T-cell (primary cell): ENCODE data around the gene OR4L1. TPM values are rescaled to one million over a fixed set of nuclear protein-coding genes. Genes with fewer than 3 reads are reported as not detected.
"Not testable (repeated sequence)": the region's sequence is repeated elsewhere in the genome, so short reads cannot be mapped to it uniquely, and the experiment has no call there.

ENCODE experiments used
- ATAC-seq, 4 experiments: fragments of 200-7000 bp in 3 of 4; fragments of 150-1000 bp in 1 of 4; cut with Tn5 transposase; replicated peaks in 1 of 4; 1 replicate in 3 of 4; 2 replicates in 1 of 4; pipeline ENCODE4 v1.10.0; 2021; ENCODE audit warnings: moderate library complexity in 3 of 4, mild to moderate bottlenecking in 2 of 4, moderate number of reproducible peaks in 1 of 4
- CTCF ChIA-PET, 2 donors: fragments of 300-600 bp; sonication (Branson Sonifier 250); formaldehyde crosslinking; loops; one replicate each; lab custom pipeline; 2022; ENCODE audit warnings: antibody characterized with exemption in 2 of 2; lab: Charles Lee
- POLR2A ChIA-PET, 2 donors: fragments of 300-600 bp; sonication (Branson Sonifier 250); formaldehyde crosslinking; loops; one replicate each; lab custom pipeline; 2022; ENCODE audit warnings: antibody characterized with exemption in 2 of 2; lab: Charles Lee
- DNase-seq, 35 experiments: peaks; one replicate each; pipeline versions ENCODE4 v3.0.0 to v3.0.0-alpha.2; 2013 to 2023
- H3K27ac ChIP-seq: one replicate; pipeline ENCODE4 v1.5.1; 2013; ENCODE audit warnings: low read length
- H3K27me3 ChIP-seq, 2 experiments: replicated peaks in 1 of 2; 1 replicate in 1 of 2; 2 replicates in 1 of 2; pipeline versions ENCODE4 v1.6.1 to v1.7.0; 2013; ENCODE audit warnings: low read length in 1 of 2, mixed read lengths in 1 of 2; ENCODE audit not compliant: control insufficient read depth in 2 of 2, insufficient read depth in 2 of 2; ENCODE audit errors: extremely low read depth in 1 of 2
- H3K36me3 ChIP-seq, 2 donors: 1 replicate in 1 of 2; 2 replicates in 1 of 2; pipeline versions ENCODE4 v1.6.1 to v1.7.0; 2013; ENCODE audit warnings: low read length in 1 of 2; ENCODE audit not compliant: control insufficient read depth in 2 of 2, insufficient read depth in 1 of 2; ENCODE audit errors: extremely low read depth in 1 of 2
- H3K4me1 ChIP-seq, 2 experiments: 1 replicate in 1 of 2; 2 replicates in 1 of 2; pipeline versions ENCODE4 v1.6.1 to v1.7.0; 2013; ENCODE audit warnings: low read length in 2 of 2, mixed read lengths in 1 of 2; ENCODE audit not compliant: insufficient read depth in 2 of 2, control insufficient read depth in 1 of 2; ENCODE audit errors: extremely low read depth in 1 of 2
- H3K4me3 ChIP-seq, 2 donors: 1 replicate in 1 of 2; 2 replicates in 1 of 2; pipeline versions ENCODE4 v1.5.1 to v1.7.0; 2013; ENCODE audit warnings: mild to moderate bottlenecking in 2 of 2, low read length in 1 of 2, moderate library complexity in 1 of 2; ENCODE audit not compliant: control insufficient read depth in 1 of 2; ENCODE audit errors: extremely low read depth in 1 of 2
- H3K9me3 ChIP-seq: 2 replicates; pipeline ENCODE4 v1.7.0; 2013
- H3K27ac Mint-ChIP-seq, 2 donors: one replicate each; pipeline ENCODE4 v1.8.0; 2020 to 2021; ENCODE audit warnings: mild to moderate bottlenecking in 2 of 2, mixed read lengths in 2 of 2
- H3K27me3 Mint-ChIP-seq, 2 donors: one replicate each; pipeline ENCODE4 v1.8.0; 2021 to 2022; ENCODE audit warnings: mixed read lengths in 2 of 2
- H3K36me3 Mint-ChIP-seq: one replicate; pipeline ENCODE4 v1.8.0; 2021; ENCODE audit warnings: mixed read lengths
- H3K4me1 Mint-ChIP-seq, 3 donors: one replicate each; pipeline ENCODE4 v1.8.0; 2020 to 2022; ENCODE audit warnings: mixed read lengths in 3 of 3, mild to moderate bottlenecking in 1 of 3
- H3K4me3 Mint-ChIP-seq, 3 donors: one replicate each; pipeline ENCODE4 v1.8.0; 2020 to 2022; ENCODE audit warnings: mild to moderate bottlenecking in 3 of 3, mixed read lengths in 3 of 3, moderate library complexity in 3 of 3
- H3K9me3 Mint-ChIP-seq, 3 donors: one replicate each; pipeline ENCODE4 v1.8.0; 2020 to 2022; ENCODE audit warnings: mixed read lengths in 3 of 3
- WGBS: methylation state at CpG from one replicate; pipeline ENCODE4 v1.1.5; 2013; ENCODE audit warnings: missing lambda C conversion rate; ENCODE audit not compliant: insufficient coverage; 5-methylcytosine and 5-hydroxymethylcytosine counted together
- total RNA-seq, 35 experiments: library from RNA in 6 of 35; stranded (reverse) in 6 of 35; fragments of 120-200 nt in 1 of 35; gene quantifications; one replicate each; pipeline versions ENCODE4 v1.2.1 to v1.2.4 and lab custom pipeline; 2013 to 2026

Gene OR4L1
- total RNA-seq, 5 donors from 2014 or later (not counting 1 experiment from before 2014, with no cell fraction given): not detected

GRCh38 chr14:20048202-20048601 is 11.6 kb upstream of the OR4L1 start:
- no peaks in the 10 kb centered on the region for H3K36me3 Mint-ChIP-seq
- no peaks in the 10 kb centered on the region for H3K36me3 ChIP-seq
- peaks cover 0 to 2% of the 10 kb centered on the region in 2 experiments for H3K27me3 ChIP-seq
- H3K4me3 ChIP-seq: no peak overlapping the region
- DNase-seq: no peak
- no peak overlapping the region for H3K4me3 Mint-ChIP-seq
- CTCF ChIA-PET: no interaction called here
- H3K4me1 ChIP-seq: no peaks in the 10 kb centered on the region
- H3K9me3 ChIP-seq: peaks cover 3% of the 10 kb centered on the region
- POLR2A ChIA-PET: no interaction called here
- H3K27ac Mint-ChIP-seq: no peak overlapping the region
- peaks cover 8 to 19% of the 10 kb centered on the region in 2 donors for H3K27me3 Mint-ChIP-seq
- 67% methylated on average over 1 of the region's 1 CpG for WGBS
- no peaks in the 10 kb centered on the region for H3K4me1 Mint-ChIP-seq
- ATAC-seq: no peak
- no peaks in the 10 kb centered on the region for H3K9me3 Mint-ChIP-seq
- H3K27ac ChIP-seq: no peak overlapping the region

GRCh38 chr14:20092050-20092449 is 32.2 kb downstream of the OR4L1 start:
- no peak overlapping the region for H3K4me3 ChIP-seq
- no peak overlapping the region for H3K27ac ChIP-seq
- Mint-ChIP-seq H3K36me3 (no peaks in the 10 kb centered on the region), H3K9me3 (no peaks in the 10 kb centered on the region), H3K4me1 (peaks cover 0 to 2% (median 0%) of the 10 kb centered on the region in 3 donors), H3K4me3 (no peak overlapping the region), H3K27ac (no peak overlapping the region), H3K27me3 (peaks cover 0 to 3% of the 10 kb centered on the region in 2 donors)
- H3K36me3 ChIP-seq: no peaks in the 10 kb centered on the region
- ATAC-seq (no peak), DNase-seq (no peak)
- CTCF ChIA-PET: no interaction called here
- WGBS: 41% methylated on average over 3 of the region's 4 CpGs
- H3K9me3 ChIP-seq: no peaks in the 10 kb centered on the region
- POLR2A ChIA-PET: no interaction called here
- H3K4me1 ChIP-seq: no peaks in the 10 kb centered on the region
- no peaks in the 10 kb centered on the region for H3K27me3 ChIP-seq

GRCh38 chr14:20093442-20093841 is 33.6 kb downstream of the OR4L1 start:
- WGBS: no CpG with 5 or more reads among the region's 4 CpGs
- Mint-ChIP-seq H3K4me3 (no peak overlapping the region), H3K27ac (no peak overlapping the region), H3K9me3 (no peaks in the 10 kb centered on the region), H3K36me3 (no peaks in the 10 kb centered on the region), H3K4me1 (peaks cover 0 to 2% (median 0%) of the 10 kb centered on the region in 3 donors), H3K27me3 (peaks cover 0 to 3% of the 10 kb centered on the region in 2 donors)
- ChIA-PET POLR2A (no interaction called here), CTCF (no interaction called here)
- no peak for DNase-seq
- Histone ChIP-seq H3K36me3 (no peaks in the 10 kb centered on the region), H3K27ac (no peak overlapping the region), H3K27me3 (no peaks in the 10 kb centered on the region), H3K9me3 (no peaks in the 10 kb centered on the region), H3K4me1 (no peaks in the 10 kb centered on the region), H3K4me3 (no peak overlapping the region)
- ATAC-seq: no peak

- H3K4me3 ChIP-seq, H3K27ac ChIP-seq, H3K9me3 Mint-ChIP-seq, H3K4me1 Mint-ChIP-seq, H3K4me3 Mint-ChIP-seq, H3K4me1 ChIP-seq, DNase-seq, H3K36me3 ChIP-seq, H3K9me3 ChIP-seq, ATAC-seq, CTCF ChIA-PET, H3K27me3 ChIP-seq, H3K36me3 Mint-ChIP-seq, POLR2A ChIA-PET, H3K27ac Mint-ChIP-seq: not testable (repeated sequence)
- peaks cover 3 to 25% of the 10 kb centered on the region in 2 donors for H3K27me3 Mint-ChIP-seq
- 95% methylated on average over 14 of the region's 32 CpGs for WGBS
Observed at GRCh38 chr14:20098926-20099770, 39.3 kb downstream of the OR4L1 start.

GRCh38 chr14:20110438-20110837 is 50.6 kb downstream of the OR4L1 start, which contains the start of gene OR4K17:
OR4K17 (plus strand) TSS chr14:20110739; CDS start chr14:20117500, 6,761 bp downstream.
- Histone ChIP-seq H3K9me3 (peaks cover 2% of the 10 kb centered on the region), H3K27ac (no peak within 1 kb of the TSS), H3K4me3 (no peak within 1 kb of the TSS), H3K36me3 (no peaks in the 10 kb centered on the region), H3K27me3 (no peaks in the 10 kb centered on the region), H3K4me1 (no peaks in the 10 kb centered on the region)
- ATAC-seq: no peak
- CTCF ChIA-PET: no interaction called here
- WGBS: 40% methylated on average over 2 of the region's 3 CpGs
- no peak within 1 kb of the TSS for H3K27ac Mint-ChIP-seq
- DNase-seq: no peak
- POLR2A ChIA-PET: no interaction called here
- peaks cover 0 to 5% (median 5%) of the 10 kb centered on the region in 3 donors for H3K9me3 Mint-ChIP-seq
- peaks cover 3 to 14% of the 10 kb centered on the region in 2 donors for H3K27me3 Mint-ChIP-seq
- no peaks in the 10 kb centered on the region for H3K36me3 Mint-ChIP-seq
- no peaks in the 10 kb centered on the region for H3K4me1 Mint-ChIP-seq
- no peak within 1 kb of the TSS for H3K4me3 Mint-ChIP-seq
